Erythroblast (primary cell): ENCODE results near the gene DDX41.

Experiments
- GATA1 ChIP-seq: IDR thresholded peaks from 2 replicates; pipeline ENCODE4 v1.6.1; 2011; ENCODE audit warnings: low read depth, mild to moderate bottlenecking, control low read depth, low read length, moderate library complexity
- POLR2A ChIP-seq: IDR thresholded peaks from 2 replicates; pipeline ENCODE4 v1.6.1; 2011; ENCODE audit warnings: mild to moderate bottlenecking, low read length

GRCh38 chr5:177557041-177557647, 40.4 kb upstream of the DDX41 start:
- TF ChIP-seq POLR2A (no peak), GATA1 (no peak)
